HEK293T (cell line): ENCODE measurements around the gene RELB.

Experiments used
- BHLHE40 ChIP-seq: fragments of 450-650 bp; IDR thresholded peaks from 2 replicates; pipeline ENCODE4 v1.6.1; 2016; ENCODE audit warnings: mild to moderate bottlenecking, moderate library complexity, borderline replicate concordance
- ELF4 ChIP-seq: fragments of 450-650 bp; IDR thresholded peaks from 2 replicates; pipeline ENCODE4 v1.6.1; 2017; ENCODE audit warnings: antibody characterized with exemption
- FOXA1 ChIP-seq: fragments of 450-650 bp; IDR thresholded peaks from 2 replicates; pipeline ENCODE4 v1.6.1; 2016; ENCODE audit warnings: mild to moderate bottlenecking
- FOXK2 ChIP-seq: fragments of 450-650 bp; IDR thresholded peaks from 2 replicates; pipeline ENCODE4 v1.6.1; 2016; ENCODE audit warnings: mild to moderate bottlenecking
- FOXM1 ChIP-seq: fragments of 450-650 bp; IDR thresholded peaks from 2 replicates; pipeline ENCODE4 v1.6.1; 2017; ENCODE audit warnings: mild to moderate bottlenecking, borderline replicate concordance
- HDGF ChIP-seq: fragments of 450-650 bp; IDR thresholded peaks from 2 replicates; pipeline ENCODE4 v1.6.1; 2017; ENCODE audit warnings: antibody characterized with exemption, borderline replicate concordance
- LEF1 ChIP-seq: fragments of 450-650 bp; IDR thresholded peaks from 2 replicates; pipeline ENCODE4 v1.6.1; 2017; ENCODE audit warnings: mild to moderate bottlenecking, borderline replicate concordance
- PKNOX1 ChIP-seq: fragments of 450-650 bp; IDR thresholded peaks from 2 replicates; pipeline ENCODE4 v1.6.1; 2016
- SP1 ChIP-seq: fragments of 450-650 bp; IDR thresholded peaks from 2 replicates; pipeline ENCODE4 v1.6.1; 2017
- SUZ12 ChIP-seq: fragments of 450-650 bp; IDR thresholded peaks from 2 replicates; pipeline ENCODE4 v1.6.1; 2016; ENCODE audit warnings: mild to moderate bottlenecking
- ZNF384 ChIP-seq: fragments of 450-650 bp; IDR thresholded peaks from 2 replicates; pipeline ENCODE4 v1.6.1; 2016

GRCh38 chr19:44998025-44998424 lies 3.2 kb upstream of the RELB start:
- TF ChIP-seq FOXM1 (no peak), ELF4 (no peak), PKNOX1 (no peak), FOXK2 (no peak), HDGF (no peak), LEF1 (no peak), SP1 (no peak), BHLHE40 (no peak), FOXA1 (no peak), SUZ12 (no peak), ZNF384 (no peak)
